ENCODE measurements around the gene ZNF879.

ZNF879 gene

DNA sequence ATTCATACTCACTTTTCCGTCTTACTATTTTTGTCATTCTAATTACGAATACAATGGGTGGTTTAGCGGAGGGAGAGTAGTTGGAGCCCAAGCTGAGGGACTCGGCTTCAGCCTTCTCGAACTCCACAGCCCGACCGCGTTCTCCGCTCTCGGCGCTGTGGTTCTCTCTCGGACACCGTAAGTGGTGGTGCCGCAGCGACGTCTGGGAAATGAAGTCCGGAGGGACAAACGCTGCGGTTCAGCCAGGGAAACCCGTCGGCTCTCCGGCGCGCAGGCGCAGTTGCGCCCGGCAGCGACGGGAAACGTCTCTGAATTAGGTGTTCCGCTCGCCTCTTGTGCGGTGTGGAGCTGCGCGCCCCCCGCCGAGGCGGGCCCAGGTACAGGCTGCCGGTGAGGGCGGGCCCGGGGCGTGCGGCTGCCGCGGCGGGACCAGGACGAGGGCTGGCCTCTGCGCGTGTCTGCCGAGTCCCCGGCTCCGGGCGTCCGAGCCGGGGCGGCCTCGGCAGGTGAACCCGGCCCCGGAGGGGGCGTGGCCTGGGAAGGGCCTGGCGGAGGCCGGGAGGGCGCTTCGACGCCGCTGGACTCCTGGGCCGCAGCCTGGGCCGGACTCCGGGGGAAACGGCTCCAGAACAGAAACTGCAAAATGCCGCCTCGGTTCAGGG, at the start of gene ZNF879:
Gene ZNF879, plus strand, starts transcription at position 277 of the 662 bp plus-strand sequence. CDS start 1,201 bp downstream, outside the sequence.
- TF ChIP-seq, protein P1, sequence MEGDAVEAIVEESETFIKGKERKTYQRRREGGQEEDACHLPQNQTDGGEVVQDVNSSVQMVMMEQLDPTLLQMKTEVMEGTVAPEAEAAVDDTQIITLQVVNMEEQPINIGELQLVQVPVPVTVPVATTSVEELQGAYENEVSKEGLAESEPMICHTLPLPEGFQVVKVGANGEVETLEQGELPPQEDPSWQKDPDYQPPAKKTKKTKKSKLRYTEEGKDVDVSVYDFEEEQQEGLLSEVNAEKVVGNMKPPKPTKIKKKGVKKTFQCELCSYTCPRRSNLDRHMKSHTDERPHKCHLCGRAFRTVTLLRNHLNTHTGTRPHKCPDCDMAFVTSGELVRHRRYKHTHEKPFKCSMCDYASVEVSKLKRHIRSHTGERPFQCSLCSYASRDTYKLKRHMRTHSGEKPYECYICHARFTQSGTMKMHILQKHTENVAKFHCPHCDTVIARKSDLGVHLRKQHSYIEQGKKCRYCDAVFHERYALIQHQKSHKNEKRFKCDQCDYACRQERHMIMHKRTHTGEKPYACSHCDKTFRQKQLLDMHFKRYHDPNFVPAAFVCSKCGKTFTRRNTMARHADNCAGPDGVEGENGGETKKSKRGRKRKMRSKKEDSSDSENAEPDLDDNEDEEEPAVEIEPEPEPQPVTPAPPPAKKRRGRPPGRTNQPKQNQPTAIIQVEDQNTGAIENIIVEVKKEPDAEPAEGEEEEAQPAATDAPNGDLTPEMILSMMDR (IDR thresholded peaks at IDR 0.05; ENCODE audit: low read depth, low read length) = no peak
- H3K4me3 ChIP-seq (ENCODE audit: low read depth, low read length) = peak within 1 kb of the TSS; percentile 70

DNA sequence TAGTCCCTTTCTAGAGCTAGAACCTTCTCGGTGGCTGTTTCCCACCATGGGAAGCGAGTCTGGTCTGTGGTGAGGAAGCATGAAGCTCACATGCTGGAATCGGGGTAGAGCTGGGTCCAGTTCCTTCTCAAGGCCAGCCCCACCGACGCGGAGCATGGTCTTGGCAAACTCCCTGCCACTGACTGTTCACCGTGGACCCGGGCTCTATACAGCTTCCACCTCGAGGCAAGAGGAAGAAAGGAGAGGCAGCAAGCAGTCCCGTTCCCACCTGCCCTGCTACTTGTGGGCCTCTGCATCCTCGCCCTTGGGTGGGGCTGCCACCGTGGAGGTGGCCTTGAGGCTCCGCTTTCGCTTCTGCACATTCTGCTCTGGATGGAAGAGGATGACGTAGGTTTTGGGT, 42.2 kb upstream of the ZNF879 start:
- TF ChIP-seq, protein P1 (IDR thresholded peaks at IDR 0.05; ENCODE audit: low read depth, low read length) = no peak
- H3K4me3 ChIP-seq (ENCODE audit: low read depth, low read length) = no peak overlapping the region

DNA sequence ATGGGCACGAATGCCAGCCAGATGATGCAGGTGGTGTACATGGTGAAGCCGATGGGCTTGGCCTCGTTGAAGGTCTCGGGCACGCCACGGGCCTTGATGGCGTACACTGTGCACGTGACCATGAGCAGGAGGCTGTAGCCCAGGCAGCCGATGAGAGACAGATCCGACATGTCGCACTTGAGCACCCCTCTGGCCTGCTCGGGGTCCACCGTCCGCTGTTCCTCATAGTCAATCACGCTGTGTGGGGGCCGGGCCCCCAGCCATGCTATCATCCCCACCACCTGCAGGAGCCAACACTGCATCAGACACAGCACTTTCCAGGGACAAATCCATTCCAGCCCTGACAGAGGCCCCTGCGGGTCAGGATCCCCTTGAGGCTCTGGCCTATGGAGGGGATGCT, 40.7 kb upstream of the ZNF879 start:
- TF ChIP-seq, protein P1 (IDR thresholded peaks at IDR 0.05; ENCODE audit: low read depth, low read length) = no peak
- no peak overlapping the region for H3K4me3 ChIP-seq (ENCODE audit: low read depth, low read length)

- no peak overlapping the region for H3K4me3 ChIP-seq (ENCODE audit: low read depth, low read length)
- TF ChIP-seq, protein P1 (IDR thresholded peaks at IDR 0.05; ENCODE audit: low read depth, low read length) = no peak
Measured at GRCh38 chr5:178983728-178984127, 39.9 kb upstream of the ZNF879 start.

- no peak overlapping the region for H3K4me3 ChIP-seq (ENCODE audit: low read depth, low read length)
- TF ChIP-seq, protein P1 (IDR thresholded peaks at IDR 0.05; ENCODE audit: low read depth, low read length) = no peak
Measured at GRCh38 chr5:178984145-178985072, 39.2 kb upstream of the ZNF879 start.

- TF ChIP-seq, protein P1 (IDR thresholded peaks at IDR 0.05; ENCODE audit: low read depth, low read length) = no peak
- no peak overlapping the region for H3K4me3 ChIP-seq (ENCODE audit: low read depth, low read length)
Measured at GRCh38 chr5:178986326-178986960, 37.2 kb upstream of the ZNF879 start.
